ENCODE results near the gene DERL2.
A peak's percentile ranks its signal among the peaks of the same experiment; 100 is the strongest.
"Not testable (repeated sequence)": the region's sequence is repeated elsewhere in the genome, so short reads cannot be mapped to it uniquely, and the experiment has no call there.

The DERL2 gene

DNA sequence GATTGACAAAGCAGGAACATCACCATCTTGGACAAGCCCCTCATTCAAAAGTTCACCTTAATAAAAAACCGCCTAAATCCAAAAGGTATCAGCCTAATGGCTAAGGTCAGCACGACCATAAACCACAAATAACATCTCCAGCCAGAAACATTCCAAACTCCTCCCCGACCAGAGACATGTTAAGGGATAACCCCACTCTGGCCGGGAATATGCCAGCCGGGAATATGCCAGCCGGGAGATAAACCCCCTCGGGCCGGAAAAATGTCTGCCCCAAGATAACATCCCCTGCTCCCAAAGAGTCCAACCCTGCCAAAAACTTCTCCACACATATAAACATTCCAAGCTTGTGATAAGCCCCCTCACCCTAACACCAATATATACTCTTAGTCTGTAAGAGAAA is 18.6 kb downstream of the DERL2 start:
- Histone ChIP-seq H3K9ac (ENCODE audit: low read length) (peak overlapping the region; percentile 84), H3K27me3 (ENCODE audit: control insufficient read depth, insufficient read depth, low read length) (no peaks in the 10 kb centered on the region), H3K36me3 (ENCODE audit: control insufficient read depth, low read depth, low read length) (peaks cover 12% of the 10 kb centered on the region), H3K4me1 (ENCODE audit: control insufficient read depth, low read depth, low read length) (peaks cover 10% of the 10 kb centered on the region), H3K9me3 (ENCODE audit: control insufficient read depth, low read depth, low read length) (no peaks in the 10 kb centered on the region), H3K4me3 (ENCODE audit: low read length) (peak overlapping the region; percentile 77), H3K27ac (ENCODE audit: low read length) (no peak overlapping the region)

DNA sequence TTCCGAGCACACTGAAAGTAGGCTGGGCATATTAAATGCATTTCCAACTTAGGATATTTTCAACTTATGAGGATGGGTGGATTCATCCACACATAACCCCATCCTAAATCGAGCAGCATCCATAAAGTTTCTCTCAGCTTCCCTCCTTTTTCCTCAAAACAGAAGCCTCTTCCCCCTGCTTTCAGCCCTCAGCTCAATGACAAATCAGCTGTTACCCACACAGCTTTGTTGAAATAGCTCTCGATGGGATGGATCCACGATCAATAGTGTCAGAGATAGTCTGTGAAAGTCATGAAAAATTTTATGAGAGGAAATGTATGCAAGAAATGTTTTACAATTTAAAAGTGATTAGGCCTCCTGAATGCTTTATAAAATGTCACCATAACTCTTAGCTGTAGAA is 19.7 kb downstream of the DERL2 start:
- Histone ChIP-seq H3K36me3 (ENCODE audit: control insufficient read depth, low read depth, low read length) (peaks cover 12% of the 10 kb centered on the region), H3K9me3 (ENCODE audit: control insufficient read depth, low read depth, low read length) (no peaks in the 10 kb centered on the region), H3K9ac (ENCODE audit: low read length) (peak overlapping the region; percentile 84), H3K4me3 (ENCODE audit: low read length) (peak overlapping the region; percentile 77), H3K4me1 (ENCODE audit: control insufficient read depth, low read depth, low read length) (peaks cover 10% of the 10 kb centered on the region), H3K27ac (ENCODE audit: low read length) (no peak overlapping the region), H3K27me3 (ENCODE audit: control insufficient read depth, insufficient read depth, low read length) (no peaks in the 10 kb centered on the region)

DNA sequence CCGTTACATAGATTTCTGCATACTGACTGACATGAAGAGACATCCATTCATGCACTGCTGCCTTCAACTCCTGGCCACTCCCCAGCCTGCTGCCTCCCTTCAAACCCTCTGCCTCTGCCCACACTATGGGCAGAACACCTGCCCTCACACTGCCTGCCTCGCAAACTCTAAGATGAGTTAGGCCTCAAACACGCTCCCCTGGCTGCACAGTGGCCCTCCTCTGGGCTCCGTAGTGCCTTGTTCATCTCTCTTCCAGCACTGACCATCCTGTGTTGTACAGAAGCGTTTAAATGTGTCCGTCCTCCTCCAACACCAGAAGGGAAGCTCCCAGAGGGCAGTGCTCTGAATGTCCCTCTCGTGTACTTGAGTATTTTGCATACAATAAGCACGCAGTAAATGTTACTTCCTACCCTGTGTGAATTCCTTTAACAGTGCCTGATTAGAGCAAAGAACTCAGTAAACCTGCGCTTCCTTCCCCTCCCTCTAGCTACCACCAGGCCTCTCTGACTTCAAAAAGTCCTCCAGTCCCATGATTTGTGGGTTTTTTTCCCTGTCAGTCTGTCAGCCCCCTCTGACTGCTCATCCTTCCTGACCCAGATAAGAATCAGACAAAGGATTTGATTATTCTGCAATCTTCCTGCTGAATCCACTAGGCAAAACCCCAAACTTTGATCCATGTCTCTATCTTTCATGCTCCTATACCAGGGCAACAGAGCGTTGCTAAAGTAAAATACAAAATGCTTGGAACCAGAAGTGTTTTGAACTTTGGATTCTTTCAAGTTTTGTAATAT is 21.1 kb downstream of the DERL2 start:
- no peak overlapping the region for H3K9ac ChIP-seq (ENCODE audit: low read length)
- no peaks in the 10 kb centered on the region for H3K9me3 ChIP-seq (ENCODE audit: control insufficient read depth, low read depth, low read length)
- H3K4me1 ChIP-seq (ENCODE audit: control insufficient read depth, low read depth, low read length), result peaks cover 10% of the 10 kb centered on the region
- H3K36me3 ChIP-seq (ENCODE audit: control insufficient read depth, low read depth, low read length), result peaks cover 24% of the 10 kb centered on the region
- no peaks in the 10 kb centered on the region for H3K27me3 ChIP-seq (ENCODE audit: control insufficient read depth, insufficient read depth, low read length)
- H3K27ac ChIP-seq (ENCODE audit: low read length), result no peak overlapping the region
- no peak overlapping the region for H3K4me3 ChIP-seq (ENCODE audit: low read length)

DNA sequence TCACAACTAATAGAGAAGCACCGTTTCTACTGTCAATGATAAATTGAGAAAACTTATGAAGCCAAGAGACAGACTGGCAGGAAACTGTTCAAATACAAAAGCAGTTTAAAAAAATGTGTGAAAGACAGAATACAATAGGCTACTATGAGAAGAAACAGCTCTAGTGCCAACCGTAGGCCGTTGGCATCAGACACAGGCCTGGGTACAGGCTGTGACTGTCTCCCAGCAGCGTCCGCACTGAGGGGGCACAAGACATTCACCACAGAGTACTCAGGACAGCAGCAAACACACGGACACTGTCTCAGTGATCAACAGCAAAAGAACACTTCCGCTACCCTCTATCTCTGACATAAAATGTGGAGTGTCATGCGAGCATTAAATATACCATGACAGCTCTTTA is 39.2 kb downstream of the DERL2 start:
- Histone ChIP-seq H3K9me3 (ENCODE audit: control insufficient read depth, low read depth, low read length) (no peaks in the 10 kb centered on the region), H3K9ac (ENCODE audit: low read length) (no peak overlapping the region), H3K36me3 (ENCODE audit: control insufficient read depth, low read depth, low read length) (peaks cover 81% of the 10 kb centered on the region), H3K27me3 (ENCODE audit: control insufficient read depth, insufficient read depth, low read length) (no peaks in the 10 kb centered on the region), H3K27ac (ENCODE audit: low read length) (no peak overlapping the region), H3K4me3 (ENCODE audit: low read length) (no peak overlapping the region), H3K4me1 (ENCODE audit: control insufficient read depth, low read depth, low read length) (no peaks in the 10 kb centered on the region)

DNA sequence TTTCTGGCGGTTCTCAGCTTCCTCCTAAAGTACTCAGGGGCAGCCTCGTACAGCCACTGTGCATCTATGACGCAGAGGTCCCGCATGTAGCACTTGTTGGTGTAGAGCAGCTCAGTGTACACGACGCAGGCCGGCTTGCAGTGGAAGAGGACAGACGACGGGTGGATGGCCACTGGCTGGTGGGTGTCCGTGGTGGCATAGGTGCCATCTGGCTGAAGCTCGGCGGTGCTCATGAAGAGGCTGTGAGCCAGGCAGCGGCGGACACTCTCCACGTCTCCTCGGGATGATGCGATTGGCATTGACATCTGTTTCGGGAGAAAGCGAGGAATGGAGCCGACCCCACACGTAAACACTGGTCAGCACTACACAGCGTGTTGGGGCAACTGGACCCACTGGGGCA is 41.8 kb downstream of the DERL2 start:
- Histone ChIP-seq H3K27ac (ENCODE audit: low read length) (no peak overlapping the region), H3K36me3 (ENCODE audit: control insufficient read depth, low read depth, low read length) (peaks cover 68% of the 10 kb centered on the region), H3K4me3 (ENCODE audit: low read length) (no peak overlapping the region)

DNA sequence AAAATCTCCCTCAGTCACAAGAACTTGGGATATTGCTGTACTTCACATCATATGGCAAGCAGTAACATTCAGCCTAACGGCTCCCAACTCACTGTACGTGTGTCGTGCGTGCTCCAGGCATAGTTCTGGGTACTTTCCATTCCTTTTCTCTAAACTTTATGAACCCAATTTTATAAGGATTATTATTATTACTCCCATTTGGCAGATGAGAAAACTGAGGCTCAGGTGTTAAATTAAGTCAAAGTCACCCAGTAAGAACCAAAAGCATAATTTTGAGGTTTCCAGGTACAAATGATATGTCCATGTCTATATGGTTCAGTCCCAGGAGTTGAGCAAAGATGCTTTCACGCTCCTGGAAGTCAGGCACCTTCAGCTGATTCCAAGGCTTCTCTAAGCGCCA is 42.2 kb downstream of the DERL2 start:
- Histone ChIP-seq H3K36me3 (ENCODE audit: control insufficient read depth, low read depth, low read length) (peaks cover 63% of the 10 kb centered on the region), H3K27me3 (ENCODE audit: control insufficient read depth, insufficient read depth, low read length) (no peaks in the 10 kb centered on the region), H3K4me1 (ENCODE audit: control insufficient read depth, low read depth, low read length) (peaks cover 6% of the 10 kb centered on the region), H3K9ac (ENCODE audit: low read length) (no peak overlapping the region), H3K4me3 (ENCODE audit: low read length) (no peak overlapping the region), H3K9me3 (ENCODE audit: control insufficient read depth, low read depth, low read length) (no peaks in the 10 kb centered on the region), H3K27ac (ENCODE audit: low read length) (no peak overlapping the region)

More for the DNA sequence above, 41.8 kb downstream of the DERL2 start:
- H3K9ac ChIP-seq (ENCODE audit: low read length), result no peak overlapping the region
- H3K4me1 ChIP-seq (ENCODE audit: control insufficient read depth, low read depth, low read length), result peaks cover 5% of the 10 kb centered on the region
- H3K27me3 ChIP-seq (ENCODE audit: control insufficient read depth, insufficient read depth, low read length), result no peaks in the 10 kb centered on the region
- no peaks in the 10 kb centered on the region for H3K9me3 ChIP-seq (ENCODE audit: control insufficient read depth, low read depth, low read length)

DNA sequence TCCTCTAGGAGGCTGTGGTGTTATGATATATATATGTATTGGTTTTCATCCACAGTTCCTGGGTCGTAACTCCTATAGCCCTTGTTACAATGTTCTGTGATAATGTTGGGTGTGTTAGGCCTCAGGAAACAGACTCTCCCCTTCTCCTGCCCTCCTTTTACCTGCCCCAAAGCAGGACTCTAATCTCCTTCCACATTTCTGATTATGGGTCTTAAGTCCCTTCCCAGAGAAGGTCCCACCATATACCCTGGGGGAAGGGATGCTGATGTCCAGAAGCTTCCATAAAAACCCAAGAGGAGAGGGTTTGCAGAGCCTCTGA is 46.6 kb downstream of the DERL2 start:
- peak overlapping the region; percentile 93 for H3K9ac ChIP-seq (ENCODE audit: low read length)
- peaks cover 6% of the 10 kb centered on the region for H3K4me1 ChIP-seq (ENCODE audit: control insufficient read depth, low read depth, low read length)
- no peaks in the 10 kb centered on the region for H3K27me3 ChIP-seq (ENCODE audit: control insufficient read depth, insufficient read depth, low read length)
- H3K9me3 ChIP-seq (ENCODE audit: control insufficient read depth, low read depth, low read length), result no peaks in the 10 kb centered on the region
- H3K36me3 ChIP-seq (ENCODE audit: control insufficient read depth, low read depth, low read length), result peaks cover 64% of the 10 kb centered on the region
- no peak overlapping the region for H3K27ac ChIP-seq (ENCODE audit: low read length)
- peak overlapping the region; percentile 94 for H3K4me3 ChIP-seq (ENCODE audit: low read length)

DNA sequence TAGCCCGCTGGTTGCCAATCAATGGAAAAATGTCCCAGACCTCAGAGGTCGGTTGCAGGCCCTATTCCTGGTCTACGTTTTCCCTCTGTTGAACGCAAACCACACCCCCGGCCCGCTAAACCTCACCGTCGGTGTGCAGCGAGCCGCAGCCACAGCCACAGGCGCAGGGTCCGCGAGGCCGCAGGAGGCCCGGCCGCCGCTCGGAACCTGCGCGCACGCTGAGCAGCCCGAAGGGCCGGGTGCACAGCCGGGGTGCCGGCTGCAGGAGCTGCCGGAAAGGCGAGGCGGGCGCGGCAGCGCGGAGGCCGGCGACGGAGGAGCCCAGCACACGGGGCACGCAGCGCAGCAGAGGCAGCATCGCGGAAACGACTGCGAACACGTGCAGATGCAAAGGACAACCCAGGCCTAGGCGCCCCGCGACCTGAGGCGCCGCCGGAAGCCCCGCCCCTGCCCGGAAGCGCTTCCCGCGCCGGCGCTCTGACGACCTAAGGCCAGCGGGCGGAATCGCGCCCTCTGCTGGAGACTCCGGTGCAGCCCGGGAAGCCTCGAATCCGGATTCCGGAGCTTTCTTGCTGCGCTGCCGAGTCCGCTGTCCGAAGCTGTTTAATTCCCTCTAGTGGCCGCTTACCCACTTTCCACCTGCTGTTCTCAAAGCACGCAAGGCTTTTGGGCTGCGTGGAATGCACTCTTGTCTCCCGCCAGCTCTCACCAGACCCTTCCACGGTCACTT is 47.1 kb downstream of the DERL2 start, which contains the start of gene C1QBP:
C1QBP (minus strand) TSS at position 440 of the 730 bp plus-strand sequence; CDS start at position 358, 82 bp downstream.
- Histone ChIP-seq H3K9me3 (ENCODE audit: control insufficient read depth, low read depth, low read length) (no peaks in the 10 kb centered on the region), H3K4me1 (ENCODE audit: control insufficient read depth, low read depth, low read length) (peaks cover 6% of the 10 kb centered on the region), H3K27ac (ENCODE audit: low read length) (peak within 1 kb of the TSS; percentile 12), H3K36me3 (ENCODE audit: control insufficient read depth, low read depth, low read length) (peaks cover 63% of the 10 kb centered on the region), H3K27me3 (ENCODE audit: control insufficient read depth, insufficient read depth, low read length) (no peaks in the 10 kb centered on the region), H3K9ac (ENCODE audit: low read length) (peak within 1 kb of the TSS; percentile 93), H3K4me3 (ENCODE audit: low read length) (peak within 1 kb of the TSS; percentile 94)

DNA sequence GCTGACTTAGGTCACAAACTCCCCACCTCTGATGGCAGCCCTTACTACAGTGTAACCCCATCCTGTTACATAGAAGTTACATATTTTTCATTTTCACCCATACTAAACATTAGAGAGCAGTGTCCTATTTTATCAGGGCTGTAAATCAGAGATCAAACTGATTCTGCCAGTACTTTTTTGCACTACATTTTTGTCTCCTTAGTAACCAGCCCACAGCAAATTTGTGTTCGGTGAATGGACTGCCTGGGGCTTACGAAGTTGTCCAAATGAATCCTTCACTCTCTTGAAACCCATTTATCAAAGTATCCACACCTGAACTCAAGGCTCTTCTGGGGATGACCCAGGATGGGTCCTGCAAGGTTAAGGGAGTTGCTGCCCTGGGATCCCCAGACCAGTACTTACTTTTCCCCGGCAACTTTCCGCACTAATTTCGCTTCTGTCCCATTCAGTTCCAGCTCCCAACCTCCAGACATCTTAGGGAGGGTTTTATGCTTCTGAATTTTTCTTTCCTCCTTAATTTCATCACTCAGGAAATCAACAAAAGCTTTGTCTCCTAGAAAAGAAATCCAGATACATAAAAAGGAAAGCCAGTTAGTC is 48.2 kb downstream of the DERL2 start:
- no peaks in the 10 kb centered on the region for H3K9me3 ChIP-seq (ENCODE audit: control insufficient read depth, low read depth, low read length)
- H3K4me1 ChIP-seq (ENCODE audit: control insufficient read depth, low read depth, low read length), result peaks cover 6% of the 10 kb centered on the region
- peak overlapping the region; percentile 94 for H3K4me3 ChIP-seq (ENCODE audit: low read length)
- no peaks in the 10 kb centered on the region for H3K27me3 ChIP-seq (ENCODE audit: control insufficient read depth, insufficient read depth, low read length)
- no peak overlapping the region for H3K27ac ChIP-seq (ENCODE audit: low read length)
- peaks cover 66% of the 10 kb centered on the region for H3K36me3 ChIP-seq (ENCODE audit: control insufficient read depth, low read depth, low read length)
- H3K9ac ChIP-seq (ENCODE audit: low read length), result peak overlapping the region; percentile 93

DNA sequence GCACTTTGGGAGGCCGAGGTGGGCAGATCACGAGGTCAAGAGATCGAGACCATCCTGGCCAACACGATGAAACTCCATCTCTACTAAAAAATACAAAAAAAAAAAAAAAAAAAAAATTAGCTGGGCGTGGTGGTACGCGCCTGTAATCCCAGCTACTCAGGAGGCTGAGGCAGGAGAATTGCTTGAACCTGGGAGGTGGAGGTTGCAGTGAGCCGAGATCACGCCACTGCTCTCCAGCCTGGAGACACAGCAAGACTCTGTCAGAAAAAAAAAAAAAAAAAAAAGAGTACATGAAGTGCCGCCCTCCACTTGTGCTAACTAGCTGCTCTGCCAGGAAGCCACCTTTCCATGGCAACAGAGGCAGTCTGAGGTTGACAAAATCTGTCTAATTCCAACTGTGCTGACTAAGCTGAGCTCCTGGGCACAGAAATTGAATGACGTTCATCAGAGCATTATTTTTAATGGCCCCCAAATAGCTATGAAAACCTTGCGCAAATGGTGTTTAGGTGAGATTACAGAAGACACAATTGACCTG is 50.1 kb downstream of the DERL2 start:
- H3K27ac ChIP-seq (ENCODE audit: low read length); H3K27me3 ChIP-seq (ENCODE audit: control insufficient read depth, insufficient read depth, low read length); H3K9me3 ChIP-seq (ENCODE audit: control insufficient read depth, low read depth, low read length); H3K4me3 ChIP-seq (ENCODE audit: low read length); H3K4me1 ChIP-seq (ENCODE audit: control insufficient read depth, low read depth, low read length): not testable (repeated sequence)
- H3K9ac ChIP-seq (ENCODE audit: low read length), result peak overlapping the region; percentile 1
- peaks cover 65% of the 10 kb centered on the region for H3K36me3 ChIP-seq (ENCODE audit: control insufficient read depth, low read depth, low read length)

DNA sequence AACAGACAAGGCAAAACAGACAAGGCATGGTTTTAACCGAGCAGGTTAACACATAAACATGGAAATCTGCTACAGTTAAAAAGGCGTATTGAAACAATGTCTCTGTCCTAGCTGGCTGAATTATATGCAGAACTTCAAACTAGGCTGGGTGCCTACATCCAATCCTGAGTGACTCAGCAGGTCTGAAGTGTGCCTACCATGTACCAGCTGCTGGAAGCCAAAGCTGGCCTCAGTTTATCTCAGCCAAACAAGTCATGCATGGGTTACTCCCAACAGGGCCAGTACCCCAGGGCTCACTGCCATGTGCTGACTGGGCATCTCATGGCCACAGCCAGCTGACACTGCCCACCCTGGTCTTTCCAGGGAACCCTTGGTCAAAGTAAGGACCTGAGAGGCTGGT is 51.0 kb downstream of the DERL2 start:
- Histone ChIP-seq H3K9me3 (ENCODE audit: control insufficient read depth, low read depth, low read length) (no peaks in the 10 kb centered on the region), H3K27ac (ENCODE audit: low read length) (no peak overlapping the region), H3K27me3 (ENCODE audit: control insufficient read depth, insufficient read depth, low read length) (no peaks in the 10 kb centered on the region), H3K4me3 (ENCODE audit: low read length) (no peak overlapping the region), H3K4me1 (ENCODE audit: control insufficient read depth, low read depth, low read length) (peaks cover 6% of the 10 kb centered on the region), H3K9ac (ENCODE audit: low read length) (no peak overlapping the region), H3K36me3 (ENCODE audit: control insufficient read depth, low read depth, low read length) (peaks cover 69% of the 10 kb centered on the region)
